Heart left ventricle (tissue), 16 donors: Measurements from ENCODE around the gene KLF7. TPM values are rescaled to one million over a fixed set of nuclear protein-coding genes. Genes with fewer than 3 reads are reported as not detected.
A peak's percentile ranks its signal among the peaks of the same experiment; 100 is the strongest.

Experiments
- ATAC-seq, 4 donors: fragments of 200-7000 bp; cut with Tn5 transposase; one replicate each; pipeline ENCODE4 v1.9.1; 2020 to 2022; ENCODE audit warnings: moderate library complexity in 4 of 4, mild to moderate bottlenecking in 3 of 4, moderate number of reproducible peaks in 1 of 4
- DNase-seq, 5 donors: peaks; one replicate each; pipeline ENCODE4 v3.0.0-alpha.2; 2020
- H3K27ac ChIP-seq, 12 donors: fragments of 200-600 bp; sonication (generic) in 4 of 12; one replicate each; pipeline versions ENCODE4 v1.5.0 to v1.8.0; 2016 to 2022; ENCODE audit warnings: mild to moderate bottlenecking in 2 of 12
- H3K27me3 ChIP-seq, 9 donors: fragments of 200-600 bp; sonication (generic) in 2 of 9; one replicate each; pipeline versions ENCODE4 v1.5.1 to v1.8.0; 2016 to 2022; ENCODE audit warnings: mild to moderate bottlenecking in 3 of 9
- H3K36me3 ChIP-seq, 9 donors: fragments of 200-600 bp; sonication (generic) in 2 of 9; one replicate each; pipeline versions ENCODE4 v1.5.0 to v1.8.0; 2018 to 2022; ENCODE audit warnings: mild to moderate bottlenecking in 2 of 9
- H3K4me1 ChIP-seq, 12 donors: fragments of 200-600 bp; sonication (generic) in 4 of 12; one replicate each; pipeline versions ENCODE4 v1.5.0 to v1.8.0; 2016 to 2022; ENCODE audit warnings: mild to moderate bottlenecking in 3 of 12
- H3K4me3 ChIP-seq, 12 donors: fragments of 200-600 bp; sonication (generic) in 4 of 12; one replicate each; pipeline versions ENCODE4 v1.5.0 to v1.8.0; 2017 to 2022; ENCODE audit warnings: mild to moderate bottlenecking in 9 of 12, moderate library complexity in 4 of 12
- H3K9me3 ChIP-seq, 12 donors: fragments of 200-600 bp; sonication (generic) in 4 of 12; one replicate each; pipeline versions ENCODE4 v1.5.0 to v1.8.0; 2016 to 2022; ENCODE audit warnings: mild to moderate bottlenecking in 1 of 12
- POLR2A ChIP-seq, 2 donors: fragments of 450-650 bp; IDR thresholded peaks; one replicate each; pipeline ENCODE4 v1.6.1; 2017; ENCODE audit warnings: antibody characterized with exemption in 2 of 2, mild to moderate bottlenecking in 2 of 2, moderate library complexity in 2 of 2
- WGBS, 4 donors: extraction: QIAGEN DNeasy Blood & Tissue Kit in 2 of 4; methylation state at CpG; one replicate each; pipeline versions ENCODE4 v1.1.5 to v1.1.7; 2013 to 2018; 5-methylcytosine and 5-hydroxymethylcytosine counted together
- intact Hi-C, 10 donors: fragments of 100-400 bp; cut with DNase I; formaldehyde crosslinking; loops; one replicate each; pipeline versions ENCODE4 v1.11.1 to v1.14.2; 2022
- polyA plus RNA-seq, 2 donors: library from polyadenylated mRNA; stranded (reverse); fragments of 200-250 nt; gene quantifications; one replicate each; pipeline ENCODE4 v1.2.3, GENCODE V29; 2013
- total RNA-seq, 9 donors: library from RNA; depleted of rRNA in 2 of 9; stranded (reverse); fragments of >200 nt in 2 of 9; fragmentation: NEBNext Ultra II Directional in 3 of 9; extraction: Animal tissue kit (Norgen Biotek cat#: 25700) in 3 of 9; gene quantifications; one replicate each; pipeline versions ENCODE4 v1.1.0 to v1.2.4, GENCODE V29; 2016 to 2023
- TF ChIP-seq, protein P1 (sequence below), 12 donors: fragments of 200-600 bp; sonication (generic) in 4 of 12; IDR thresholded peaks; one replicate each; pipeline versions ENCODE4 v1.5.0 to v1.8.0; 2018 to 2022; ENCODE audit warnings: antibody characterized with exemption in 12 of 12, mild to moderate bottlenecking in 5 of 12
- donor health status: ischemic (EF 13 %, LVEDD 7.1; RV severe dilation, severe dysfunction).
- donor health status: healthy with polysubstance abuse.
- donor health status: DM: no; HTN: yes; CAD: no.
- donor health status: DM: no; HTN: no; CAD: no.
- donor health status: ischemic (EF 25% LVEDD 6.9; RV normal size, moderate dysfunction).
- donor health status: ischemic (EF 25% LVEDD 5.7; RV mildly dilated, moderate dysfunction).
- donor health status: healthy.
- donor health status: DM: yes; HTN: yes; CAD: no.
- donor health status: ischemic (EF 35%, LVEDD 5.7; RV mildly dilated, moderate dysfunction).
- donor health status: nonischemic (EF 11% LVEDD 7.7; RV severe dilation, severe dysfunction).
- donor health status: DM: yes; HTN: yes; CAD: no.
- donor health status: PGD.
- donor health status: ischemic (EF 29% LVEDD 5.4; RV normal size, mild dysfunction).
- donor health status: nonischemic (EF 23%, LVEDD 6.1; RV moderate dilation, normal function).

KLF7 gene
- total and polyA plus RNA-seq, 11 donors = 5.0 to 49.8 (median 26.2) TPM

DNA sequence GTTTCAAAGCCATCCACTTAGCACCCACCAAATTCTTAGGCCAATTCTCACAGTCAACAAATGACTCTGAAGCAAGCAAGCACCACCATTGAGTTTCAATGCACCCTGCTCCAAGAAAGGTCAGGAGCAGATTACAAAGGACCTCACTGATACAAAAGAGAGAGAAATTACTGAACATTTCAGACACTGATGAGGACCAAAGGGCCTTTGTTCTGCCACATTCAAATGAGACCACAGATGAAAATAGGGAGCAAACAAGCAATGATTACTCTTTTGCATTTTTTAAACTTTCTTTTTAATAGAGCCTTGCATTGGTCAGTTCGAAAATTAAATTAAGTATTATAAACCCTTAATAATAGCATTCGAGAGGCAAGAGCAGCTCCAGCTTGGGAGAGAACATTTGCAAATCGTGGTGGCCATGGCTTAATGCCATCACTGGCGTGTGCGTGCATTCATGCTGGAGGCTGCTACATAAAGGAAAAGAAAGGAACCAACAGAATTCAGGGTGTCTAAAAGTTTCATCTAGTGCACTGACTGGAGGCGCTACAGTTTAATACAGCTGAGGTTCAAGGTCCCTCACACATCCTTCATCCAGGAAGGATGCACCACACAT is 87.5 kb downstream of the KLF7 start:
- Histone ChIP-seq H3K27ac (no peak overlapping the region), H3K4me3 (no peak overlapping the region), H3K36me3 (peaks cover 0 to 63% (median 47%) of the 10 kb centered on the region in 9 donors), H3K4me1 (peaks cover 0 to 42% (median 34%) of the 10 kb centered on the region in 12 donors), H3K9me3 (no peaks in the 10 kb centered on the region), H3K27me3 (no peaks in the 10 kb centered on the region)
- TF ChIP-seq POLR2A (IDR thresholded peaks at IDR 0.05) = no peak
- TF ChIP-seq, protein P1, sequence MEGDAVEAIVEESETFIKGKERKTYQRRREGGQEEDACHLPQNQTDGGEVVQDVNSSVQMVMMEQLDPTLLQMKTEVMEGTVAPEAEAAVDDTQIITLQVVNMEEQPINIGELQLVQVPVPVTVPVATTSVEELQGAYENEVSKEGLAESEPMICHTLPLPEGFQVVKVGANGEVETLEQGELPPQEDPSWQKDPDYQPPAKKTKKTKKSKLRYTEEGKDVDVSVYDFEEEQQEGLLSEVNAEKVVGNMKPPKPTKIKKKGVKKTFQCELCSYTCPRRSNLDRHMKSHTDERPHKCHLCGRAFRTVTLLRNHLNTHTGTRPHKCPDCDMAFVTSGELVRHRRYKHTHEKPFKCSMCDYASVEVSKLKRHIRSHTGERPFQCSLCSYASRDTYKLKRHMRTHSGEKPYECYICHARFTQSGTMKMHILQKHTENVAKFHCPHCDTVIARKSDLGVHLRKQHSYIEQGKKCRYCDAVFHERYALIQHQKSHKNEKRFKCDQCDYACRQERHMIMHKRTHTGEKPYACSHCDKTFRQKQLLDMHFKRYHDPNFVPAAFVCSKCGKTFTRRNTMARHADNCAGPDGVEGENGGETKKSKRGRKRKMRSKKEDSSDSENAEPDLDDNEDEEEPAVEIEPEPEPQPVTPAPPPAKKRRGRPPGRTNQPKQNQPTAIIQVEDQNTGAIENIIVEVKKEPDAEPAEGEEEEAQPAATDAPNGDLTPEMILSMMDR (IDR thresholded peaks at IDR 0.05) = no peak
- ATAC-seq = no peak
- no peak for DNase-seq
- 93 to 94% (median 93%) methylated on average over 6 of the region's 6 CpGs for WGBS, 4 donors
- intact Hi-C loops = loop anchor here in 1 of 10 donors (10.0 kb wide), 1 partner anchor 67 kb away; no protein-coding TSS in a partner anchor

DNA sequence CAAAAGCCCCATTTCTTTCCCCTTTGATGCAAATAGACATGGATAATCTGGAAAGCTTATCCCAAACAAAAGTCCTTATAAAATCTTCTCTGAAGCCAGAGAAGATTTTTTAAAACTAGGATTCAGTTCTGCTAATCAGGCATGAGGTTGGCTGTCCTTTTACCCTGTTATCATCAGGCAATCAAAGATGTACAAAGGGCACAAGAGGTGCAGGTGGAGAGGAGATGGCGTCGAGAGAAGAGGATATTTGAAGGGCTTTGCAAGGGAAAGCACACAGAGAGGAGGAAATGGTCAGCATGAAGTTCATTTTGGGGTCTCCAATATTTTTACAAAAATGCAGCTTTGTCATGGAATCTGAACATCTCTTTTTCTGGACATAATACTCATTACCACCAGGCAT is 88.5 kb downstream of the KLF7 start:
- Histone ChIP-seq H3K27ac (no peak overlapping the region), H3K4me1 (peaks cover 0 to 40% (median 25%) of the 10 kb centered on the region in 12 donors), H3K27me3 (no peaks in the 10 kb centered on the region), H3K36me3 (peaks cover 0 to 58% (median 47%) of the 10 kb centered on the region in 9 donors), H3K9me3 (no peaks in the 10 kb centered on the region), H3K4me3 (no peak overlapping the region)
- no peak for TF ChIP-seq POLR2A (IDR thresholded peaks at IDR 0.05)
- TF ChIP-seq, protein P1 (IDR thresholded peaks at IDR 0.05) = no peak
- WGBS, 4 donors = 93 to 97% (median 95%) methylated on average over 2 of the region's 2 CpGs
- DNase-seq (no peak), ATAC-seq (no peak)
- intact Hi-C loops = loop anchor here in 1 of 10 donors (10.0 kb wide), 1 partner anchor 68 kb away; no protein-coding TSS in a partner anchor

DNA sequence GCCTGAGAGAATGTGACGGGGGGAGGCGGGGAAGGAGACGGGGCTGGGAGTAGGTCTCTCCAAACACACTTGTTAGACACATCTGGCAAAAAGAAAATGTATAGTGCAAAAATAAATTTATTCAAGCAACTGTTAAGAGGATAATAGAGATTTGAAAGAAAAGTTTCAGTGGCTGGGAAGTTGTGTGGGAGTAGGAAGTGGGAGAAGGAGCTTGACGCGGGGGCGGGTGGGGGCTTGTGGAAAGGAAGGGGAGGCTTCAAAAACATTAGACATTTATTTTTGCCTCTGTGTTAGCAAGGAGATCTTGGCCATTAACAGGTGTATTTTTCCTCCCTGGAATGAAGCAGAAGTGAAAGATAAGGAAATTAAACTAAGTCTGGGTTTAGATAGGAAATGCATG is 90.3 kb downstream of the KLF7 start:
- 64 to 72% (median 69%) methylated on average over 6 of the region's 6 CpGs for WGBS, 4 donors

More for the DNA sequence above, 90.3 kb downstream of the KLF7 start:
- TF ChIP-seq POLR2A (IDR thresholded peaks at IDR 0.05) = no peak
- TF ChIP-seq, protein P1 (IDR thresholded peaks at IDR 0.05) = no peak
- Histone ChIP-seq H3K36me3 (peaks cover 0 to 40% (median 31%) of the 10 kb centered on the region in 9 donors), H3K4me1 (peaks cover 0 to 41% (median 22%) of the 10 kb centered on the region in 12 donors), H3K27me3 (no peaks in the 10 kb centered on the region), H3K4me3 (no peak overlapping the region), H3K27ac (peak overlapping the region in 4 of 12 donors; percentile 11 to 50 (median 14)), H3K9me3 (no peaks in the 10 kb centered on the region)
- ATAC-seq = peak in 1 of 4 donors; percentile 36
- intact Hi-C loops = loop anchor here in 1 of 10 donors (10.0 kb wide), 1 partner anchor 69 kb away; no protein-coding TSS in a partner anchor
- no peak for DNase-seq
